ENCODE measurements around the gene CACNA2D4. TPM values are rescaled to one million over a fixed set of nuclear protein-coding genes. Genes with fewer than 3 reads are reported as not detected.

CACNA2D4 gene
- total and polyA plus RNA-seq, 5 donors from 2014 or later: 2.9 to 10.4 (median 6.4) TPM

DNA sequence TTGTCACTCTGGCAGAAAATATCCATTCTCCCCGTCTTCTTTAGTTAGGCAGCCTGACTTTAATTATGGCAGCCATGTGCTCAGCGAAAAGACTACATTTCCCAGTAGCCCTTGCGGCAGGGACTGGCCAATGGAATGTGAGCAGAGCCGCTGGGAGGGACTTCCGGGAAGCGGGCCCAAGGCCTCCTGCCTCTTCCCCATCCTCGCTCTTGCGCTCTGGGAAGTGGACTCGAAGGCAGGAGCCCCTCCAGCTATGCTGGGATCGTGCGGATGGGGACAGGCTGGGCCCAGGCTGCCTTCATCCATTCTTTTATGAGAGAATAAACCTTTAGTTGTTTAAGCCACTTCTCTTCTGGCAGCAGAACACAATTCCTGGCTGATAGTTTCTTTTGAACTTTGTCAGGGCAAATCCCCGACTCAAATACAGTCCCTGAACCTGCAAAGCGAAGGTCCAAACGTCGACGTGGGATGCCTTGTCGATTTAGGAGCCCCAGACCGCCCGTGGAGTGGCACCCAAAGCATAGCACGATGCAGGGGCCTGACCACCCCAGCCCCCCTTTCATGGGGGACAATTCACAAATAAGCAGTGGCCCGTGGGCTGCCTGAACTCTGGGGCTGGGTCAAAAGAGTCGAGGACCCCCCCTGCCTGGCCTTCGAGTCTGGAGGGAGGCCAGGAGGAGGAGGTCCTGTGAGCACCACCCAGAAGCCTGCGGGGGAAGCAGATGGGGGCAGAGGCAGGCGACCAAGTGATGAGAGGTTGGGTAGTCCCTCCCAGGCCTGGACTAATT lies 113.7 kb downstream of the CACNA2D4 start:
- Histone ChIP-seq H3K27ac (ENCODE audit: insufficient read depth, low read length, poor library complexity, severe bottlenecking) (peak overlapping the region; percentile 47), H3K4me1 (ENCODE audit: control insufficient read depth, insufficient read depth, low read length, poor library complexity, severe bottlenecking) (peaks cover 6% of the 10 kb centered on the region), H3K36me3 (ENCODE audit: control insufficient read depth, insufficient read depth, low read length) (no peaks in the 10 kb centered on the region), H3K9me3 (ENCODE audit: control insufficient read depth in 2 of 2, low read length in 2 of 2) (no peaks in the 10 kb centered on the region), H3K4me3 (ENCODE audit: low read depth, low read length) (no peak overlapping the region), H3K27me3 (ENCODE audit: control insufficient read depth, insufficient read depth, low read length) (no peaks in the 10 kb centered on the region)
- H3K4me3 Mint-ChIP-seq: peak overlapping the region in 2 of 4 donors; percentile 0 to 40
- H3K36me3 Mint-ChIP-seq: no peaks in the 10 kb centered on the region
- H3K4me1 Mint-ChIP-seq: peaks cover 0 to 21% (median 10%) of the 10 kb centered on the region in 4 donors
- H3K27ac Mint-ChIP-seq: peak overlapping the region; percentile 56 to 88 (median 83)
- H3K27me3 Mint-ChIP-seq: no peaks in the 10 kb centered on the region
- ATAC-seq (ENCODE audit: low read depth in 2 of 2): peak; percentile 94 to 95
- peak; percentile 73 to 91 (median 83) for DNase-seq
- peaks cover 0 to 1% (median 0%) of the 10 kb centered on the region in 7 donors for H3K9me3 Mint-ChIP-seq

GRCh38 chr12:1803736-1804135 lies 114.7 kb downstream of the CACNA2D4 start:
- no peaks in the 10 kb centered on the region for H3K36me3 ChIP-seq (ENCODE audit: control insufficient read depth, insufficient read depth, low read length)
- no peak overlapping the region for H3K4me3 Mint-ChIP-seq
- peaks cover 6% of the 10 kb centered on the region for H3K4me1 ChIP-seq (ENCODE audit: control insufficient read depth, insufficient read depth, low read length, poor library complexity, severe bottlenecking)
- H3K27ac ChIP-seq (ENCODE audit: insufficient read depth, low read length, poor library complexity, severe bottlenecking): no peak overlapping the region
- peaks cover 0 to 23% (median 6%) of the 10 kb centered on the region in 4 donors for H3K4me1 Mint-ChIP-seq
- H3K27ac Mint-ChIP-seq: no peak overlapping the region
- peaks cover 0 to 1% (median 0%) of the 10 kb centered on the region in 7 donors for H3K9me3 Mint-ChIP-seq
- no peaks in the 10 kb centered on the region for H3K36me3 Mint-ChIP-seq
- H3K4me3 ChIP-seq (ENCODE audit: low read depth, low read length): no peak overlapping the region
- no peak for ATAC-seq (ENCODE audit: low read depth in 2 of 2)
- H3K27me3 Mint-ChIP-seq: no peaks in the 10 kb centered on the region
- no peaks in the 10 kb centered on the region for H3K27me3 ChIP-seq (ENCODE audit: control insufficient read depth, insufficient read depth, low read length)
- H3K9me3 ChIP-seq (ENCODE audit: control insufficient read depth in 2 of 2, low read length in 2 of 2): no peaks in the 10 kb centered on the region
- DNase-seq: no peak

GRCh38 chr12:1801303-1801975 lies 117.0 kb downstream of the CACNA2D4 start:
- Histone ChIP-seq H3K4me1 (ENCODE audit: control insufficient read depth, insufficient read depth, low read length, poor library complexity, severe bottlenecking) (peaks cover 15% of the 10 kb centered on the region), H3K4me3 (ENCODE audit: low read depth, low read length) (no peak overlapping the region), H3K36me3 (ENCODE audit: control insufficient read depth, insufficient read depth, low read length) (no peaks in the 10 kb centered on the region), H3K27ac (ENCODE audit: insufficient read depth, low read length, poor library complexity, severe bottlenecking) (no peak overlapping the region), H3K9me3 (ENCODE audit: control insufficient read depth in 2 of 2, low read length in 2 of 2) (no peaks in the 10 kb centered on the region), H3K27me3 (ENCODE audit: control insufficient read depth, insufficient read depth, low read length) (no peaks in the 10 kb centered on the region)
- Mint-ChIP-seq H3K4me3 (peak overlapping the region in 1 of 4 donors; percentile 31), H3K4me1 (peaks cover 0 to 20% (median 6%) of the 10 kb centered on the region in 4 donors), H3K9me3 (peaks cover 0 to 1% (median 0%) of the 10 kb centered on the region in 7 donors), H3K36me3 (no peaks in the 10 kb centered on the region), H3K27ac (no peak overlapping the region), H3K27me3 (no peaks in the 10 kb centered on the region)
- ATAC-seq (ENCODE audit: low read depth in 2 of 2) (no peak), DNase-seq (no peak)

DNA sequence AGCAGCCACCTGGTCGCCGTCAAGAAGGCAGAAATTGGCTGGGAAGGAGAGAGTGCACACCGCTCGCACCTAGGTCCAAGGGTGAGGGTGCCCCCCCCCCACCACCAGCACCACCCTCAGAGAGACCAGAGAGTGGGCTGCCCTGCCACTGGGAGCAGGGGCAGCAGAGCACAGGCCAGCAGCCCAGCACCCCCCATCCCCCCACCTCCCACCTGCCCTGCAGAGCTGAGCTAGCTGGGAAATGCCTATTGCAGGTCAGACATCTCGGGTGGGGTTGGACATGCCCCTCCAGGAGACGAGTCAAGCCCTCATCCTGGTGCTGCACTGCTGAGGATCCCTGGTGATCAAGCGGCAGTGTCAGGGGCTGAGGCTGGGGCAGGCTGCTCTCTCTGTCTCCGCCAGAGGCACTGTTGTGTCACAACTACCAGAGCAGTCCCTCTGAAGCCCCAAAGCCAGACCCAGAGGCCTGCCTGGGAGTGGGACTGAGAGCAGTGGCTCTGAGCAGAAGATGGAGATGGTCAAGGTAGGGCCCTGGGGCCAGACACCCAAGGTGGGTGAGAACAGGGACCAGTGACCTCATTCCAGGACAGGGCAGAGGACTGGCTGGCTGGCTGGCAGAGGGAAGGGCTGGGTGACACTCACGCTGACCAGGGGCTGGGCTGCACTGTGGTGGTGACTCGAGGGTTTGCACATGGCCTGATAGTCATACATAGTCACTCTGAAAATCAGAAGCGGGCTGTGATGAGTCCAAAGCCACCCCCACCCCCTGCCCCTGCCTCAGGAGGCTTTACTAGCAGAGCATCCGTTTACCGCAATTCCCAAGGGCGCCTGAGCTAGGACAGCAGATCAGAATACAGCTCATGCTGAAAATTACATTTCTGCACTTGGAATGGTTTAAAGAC lies 117.8 kb downstream of the CACNA2D4 start:
- H3K36me3 ChIP-seq (ENCODE audit: control insufficient read depth, insufficient read depth, low read length): no peaks in the 10 kb centered on the region
- Mint-ChIP-seq H3K27ac (no peak overlapping the region), H3K36me3 (no peaks in the 10 kb centered on the region), H3K9me3 (peaks cover 0 to 1% (median 0%) of the 10 kb centered on the region in 7 donors), H3K4me1 (peaks cover 3 to 24% (median 7%) of the 10 kb centered on the region in 4 donors), H3K4me3 (peak overlapping the region in 2 of 4 donors; percentile 31 to 61), H3K27me3 (no peaks in the 10 kb centered on the region)
- H3K27me3 ChIP-seq (ENCODE audit: control insufficient read depth, insufficient read depth, low read length): no peaks in the 10 kb centered on the region
- H3K4me1 ChIP-seq (ENCODE audit: control insufficient read depth, insufficient read depth, low read length, poor library complexity, severe bottlenecking): peaks cover 19% of the 10 kb centered on the region
- no peaks in the 10 kb centered on the region for H3K9me3 ChIP-seq (ENCODE audit: control insufficient read depth in 2 of 2, low read length in 2 of 2)
- H3K27ac ChIP-seq (ENCODE audit: insufficient read depth, low read length, poor library complexity, severe bottlenecking): no peak overlapping the region
- H3K4me3 ChIP-seq (ENCODE audit: low read depth, low read length): no peak overlapping the region
- ATAC-seq (ENCODE audit: low read depth in 2 of 2) (no peak), DNase-seq (no peak)

GRCh38 chr12:1799882-1800400 lies 118.5 kb downstream of the CACNA2D4 start:
- H3K36me3 Mint-ChIP-seq: no peaks in the 10 kb centered on the region
- H3K27ac Mint-ChIP-seq: peak overlapping the region in 1 of 3 donors; percentile 64
- peak overlapping the region in 3 of 4 donors; percentile 24 to 61 (median 26) for H3K4me3 Mint-ChIP-seq

DNA sequence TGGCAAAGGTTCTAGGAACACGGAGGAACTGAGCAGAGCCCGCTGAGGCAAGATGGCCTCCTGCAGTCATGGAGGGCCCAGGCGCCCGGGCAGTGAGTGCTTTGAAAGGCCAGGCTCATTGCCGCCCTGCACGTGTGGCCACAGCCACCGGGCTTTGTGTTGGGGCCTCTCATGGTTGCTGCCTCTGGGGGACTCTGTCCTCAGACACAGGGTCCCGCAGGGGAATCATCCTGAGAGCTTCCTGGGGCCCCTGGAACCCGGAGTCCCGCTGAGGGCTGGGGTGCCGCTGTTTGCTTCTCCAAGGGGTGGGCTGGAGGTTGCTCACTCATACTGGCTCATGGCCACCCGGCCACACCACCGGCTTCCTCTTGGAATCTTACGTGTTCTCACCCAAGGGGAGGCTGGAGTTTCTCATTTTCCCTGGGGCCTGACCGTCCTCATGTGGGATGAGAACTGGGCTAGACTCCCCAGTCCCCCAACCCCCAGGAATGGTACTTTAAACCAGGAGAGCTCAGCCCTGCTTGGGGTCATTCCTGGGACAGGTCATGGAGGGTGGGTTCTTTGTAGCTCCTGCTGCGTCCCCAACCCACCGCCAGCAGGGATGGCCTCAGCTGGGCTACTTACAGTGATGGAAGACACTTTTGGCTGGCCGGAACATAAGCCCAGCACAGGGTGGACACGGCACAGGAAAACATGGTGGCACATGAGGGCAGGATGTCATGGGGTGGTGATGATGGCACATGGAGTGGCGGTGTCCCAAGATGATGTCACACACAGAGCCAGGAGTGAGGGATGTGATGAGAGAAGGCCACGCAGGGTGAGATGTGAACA lies 119.2 kb downstream of the CACNA2D4 start:
- H3K36me3 Mint-ChIP-seq: no peaks in the 10 kb centered on the region
- H3K27ac Mint-ChIP-seq: peak overlapping the region in 1 of 3 donors; percentile 64
- no peaks in the 10 kb centered on the region for H3K27me3 Mint-ChIP-seq
- Histone ChIP-seq H3K4me1 (ENCODE audit: control insufficient read depth, insufficient read depth, low read length, poor library complexity, severe bottlenecking) (peaks cover 14% of the 10 kb centered on the region), H3K9me3 (ENCODE audit: control insufficient read depth in 2 of 2, low read length in 2 of 2) (no peaks in the 10 kb centered on the region), H3K27me3 (ENCODE audit: control insufficient read depth, insufficient read depth, low read length) (no peaks in the 10 kb centered on the region), H3K27ac (ENCODE audit: insufficient read depth, low read length, poor library complexity, severe bottlenecking) (no peak overlapping the region), H3K36me3 (ENCODE audit: control insufficient read depth, insufficient read depth, low read length) (no peaks in the 10 kb centered on the region), H3K4me3 (ENCODE audit: low read depth, low read length) (no peak overlapping the region)
- H3K9me3 Mint-ChIP-seq: no peaks in the 10 kb centered on the region
- DNase-seq (no peak), ATAC-seq (ENCODE audit: low read depth in 2 of 2) (no peak)
- peak overlapping the region; percentile 24 to 61 (median 32) for H3K4me3 Mint-ChIP-seq
- peaks cover 0 to 18% (median 4%) of the 10 kb centered on the region in 4 donors for H3K4me1 Mint-ChIP-seq

More at GRCh38 chr12:1799882-1800400, 118.5 kb downstream of the CACNA2D4 start:
- H3K4me3 ChIP-seq (ENCODE audit: low read depth, low read length): no peak overlapping the region
- DNase-seq (no peak), ATAC-seq (ENCODE audit: low read depth in 2 of 2) (no peak)
- no peak overlapping the region for H3K27ac ChIP-seq (ENCODE audit: insufficient read depth, low read length, poor library complexity, severe bottlenecking)
- no peaks in the 10 kb centered on the region for H3K27me3 Mint-ChIP-seq
- peaks cover 0 to 1% (median 0%) of the 10 kb centered on the region in 7 donors for H3K9me3 Mint-ChIP-seq
- H3K4me1 Mint-ChIP-seq: peaks cover 3 to 24% (median 7%) of the 10 kb centered on the region in 4 donors
- peaks cover 19% of the 10 kb centered on the region for H3K4me1 ChIP-seq (ENCODE audit: control insufficient read depth, insufficient read depth, low read length, poor library complexity, severe bottlenecking)
- no peaks in the 10 kb centered on the region for H3K36me3 ChIP-seq (ENCODE audit: control insufficient read depth, insufficient read depth, low read length)
- H3K9me3 ChIP-seq (ENCODE audit: control insufficient read depth in 2 of 2, low read length in 2 of 2): no peaks in the 10 kb centered on the region
- H3K27me3 ChIP-seq (ENCODE audit: control insufficient read depth, insufficient read depth, low read length): no peaks in the 10 kb centered on the region
